ENCODE data around the gene SCUBE1. TPM values are rescaled to one million over a fixed set of nuclear protein-coding genes. Genes with fewer than 3 reads are reported as not detected.

SCUBE1 gene
- total RNA-seq, 1 experiment from 2014 or later: not detected

GRCh38 chr22:43272301-43272700, 70.9 kb downstream of the SCUBE1 start:
- no peak for DNase-seq (ENCODE audit: low read depth in 1 of 2, low spot score in 2 of 2)
- Histone ChIP-seq H3K27ac (no peak overlapping the region), H3K4me1 (replicated peaks) (no peaks in the 10 kb centered on the region; the same call in 1 of the 2 replicates), H3K27me3 (replicated peaks) (peaks cover 14% of the 10 kb centered on the region; the same call in 1 of the 2 replicates), H3K36me3 (no peaks in the 10 kb centered on the region), H3K9me3 (replicated peaks) (no peaks in the 10 kb centered on the region), H3K4me3 (no peak overlapping the region)

DNA sequence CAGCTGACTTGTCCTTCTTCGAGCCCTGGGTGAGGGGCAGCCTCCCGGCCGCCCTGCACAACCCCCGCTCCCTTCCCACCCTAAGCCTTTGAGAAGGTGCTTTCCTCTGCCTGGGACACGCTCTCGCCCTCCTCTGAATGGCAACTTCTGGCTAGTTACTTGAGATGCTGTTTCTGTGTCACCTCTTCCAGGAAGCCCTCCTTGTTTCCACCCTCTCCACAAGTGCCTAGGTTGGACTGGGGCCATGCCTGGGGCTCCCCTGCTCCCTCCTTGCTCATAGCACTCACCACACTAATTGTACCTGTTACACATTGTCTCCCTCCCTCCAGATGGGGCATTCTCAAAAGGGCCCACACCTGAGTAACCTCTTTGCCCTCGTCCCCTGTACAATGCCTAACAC, 72.2 kb downstream of the SCUBE1 start:
- no peaks in the 10 kb centered on the region for H3K9me3 ChIP-seq (replicated peaks)
- no peaks in the 10 kb centered on the region for H3K36me3 ChIP-seq
- no peaks in the 10 kb centered on the region; the same call in 1 of the 2 replicates for H3K4me1 ChIP-seq (replicated peaks)
- H3K27me3 ChIP-seq (replicated peaks): peaks cover 14% of the 10 kb centered on the region; the same call in 1 of the 2 replicates
- H3K27ac ChIP-seq: no peak overlapping the region
- no peak for DNase-seq (ENCODE audit: low read depth in 1 of 2, low spot score in 2 of 2)
- H3K4me3 ChIP-seq: no peak overlapping the region

GRCh38 chr22:43270314-43270908, 72.8 kb downstream of the SCUBE1 start:
- Histone ChIP-seq H3K4me3 (no peak overlapping the region), H3K9me3 (replicated peaks) (no peaks in the 10 kb centered on the region), H3K27me3 (replicated peaks) (peaks cover 14% of the 10 kb centered on the region; the same call in 1 of the 2 replicates), H3K36me3 (no peaks in the 10 kb centered on the region), H3K4me1 (replicated peaks) (no peaks in the 10 kb centered on the region; the same call in 1 of the 2 replicates), H3K27ac (no peak overlapping the region)
- DNase-seq (ENCODE audit: low read depth in 1 of 2, low spot score in 2 of 2): no peak

DNA sequence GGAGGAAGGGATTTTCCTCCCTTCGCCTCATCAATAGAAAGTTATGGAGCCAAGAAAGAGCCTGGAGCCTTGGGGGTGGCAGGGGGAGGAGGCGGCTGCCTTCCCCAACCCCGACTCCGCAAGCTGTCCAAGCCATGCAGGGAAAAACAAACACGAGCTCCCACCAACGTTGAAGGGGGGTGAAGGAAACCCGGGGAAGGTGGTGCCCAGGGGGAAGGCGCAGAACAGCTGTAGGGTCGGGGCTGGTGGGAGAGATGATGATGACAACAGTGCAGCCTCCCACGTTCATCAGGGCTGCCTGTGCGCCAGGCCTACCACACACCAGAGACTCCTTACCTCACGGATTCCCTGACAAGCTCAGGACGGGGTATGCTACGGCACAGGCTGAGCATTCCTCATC, 73.5 kb downstream of the SCUBE1 start:
- Histone ChIP-seq H3K27ac (no peak overlapping the region), H3K9me3 (replicated peaks) (no peaks in the 10 kb centered on the region), H3K27me3 (replicated peaks) (peaks cover 14% of the 10 kb centered on the region; the same call in 1 of the 2 replicates), H3K36me3 (no peaks in the 10 kb centered on the region), H3K4me3 (no peak overlapping the region), H3K4me1 (replicated peaks) (peaks cover 1% of the 10 kb centered on the region)
- DNase-seq (ENCODE audit: low read depth in 1 of 2, low spot score in 2 of 2): no peak

DNA sequence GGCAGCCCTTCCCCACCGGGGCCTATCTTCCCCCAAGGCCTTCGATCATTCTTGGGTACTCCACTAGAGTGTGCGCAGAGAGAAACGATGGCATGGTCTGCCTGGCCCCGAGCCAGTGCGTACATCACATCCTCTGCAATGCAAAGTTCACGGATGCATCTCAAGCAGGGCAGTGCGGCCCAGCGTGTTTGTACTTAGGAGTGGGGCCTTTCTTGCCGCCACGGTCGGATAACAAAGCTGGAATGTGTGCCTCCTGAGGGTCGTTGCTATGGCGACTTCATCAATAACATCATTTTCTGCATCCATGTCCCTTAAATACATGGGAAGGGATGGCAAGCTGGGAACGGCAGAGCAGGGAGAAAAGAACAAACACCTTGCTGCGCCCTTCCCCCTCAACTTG, 73.9 kb downstream of the SCUBE1 start:
- Histone ChIP-seq H3K4me1 (replicated peaks) (peaks cover 5% of the 10 kb centered on the region), H3K36me3 (no peaks in the 10 kb centered on the region), H3K27ac (no peak overlapping the region), H3K27me3 (replicated peaks) (peaks cover 14% of the 10 kb centered on the region; the same call in 1 of the 2 replicates), H3K4me3 (no peak overlapping the region), H3K9me3 (replicated peaks) (no peaks in the 10 kb centered on the region)
- no peak for DNase-seq (ENCODE audit: low read depth in 1 of 2, low spot score in 2 of 2)

- no peak overlapping the region for H3K4me3 ChIP-seq
- no peaks in the 10 kb centered on the region for H3K9me3 ChIP-seq (replicated peaks)
- no peaks in the 10 kb centered on the region for H3K36me3 ChIP-seq
- H3K27me3 ChIP-seq (replicated peaks): peaks cover 14% of the 10 kb centered on the region; the same call in 1 of the 2 replicates
- H3K27ac ChIP-seq: no peak overlapping the region
- H3K4me1 ChIP-seq (replicated peaks): peaks cover 15% of the 10 kb centered on the region
- no peak for DNase-seq (ENCODE audit: low read depth in 1 of 2, low spot score in 2 of 2)
Measured at GRCh38 chr22:43267981-43268660, 75.1 kb downstream of the SCUBE1 start.

- no peak overlapping the region for H3K27ac ChIP-seq
- H3K4me3 ChIP-seq: no peak overlapping the region
- peaks cover 15% of the 10 kb centered on the region for H3K4me1 ChIP-seq (replicated peaks)
- H3K9me3 ChIP-seq (replicated peaks): no peaks in the 10 kb centered on the region
- no peak for DNase-seq (ENCODE audit: low read depth in 1 of 2, low spot score in 2 of 2)
- no peaks in the 10 kb centered on the region for H3K36me3 ChIP-seq
- H3K27me3 ChIP-seq (replicated peaks): peaks cover 14% of the 10 kb centered on the region; the same call in 1 of the 2 replicates
Measured at GRCh38 chr22:43267332-43267980, 75.7 kb downstream of the SCUBE1 start.

DNA sequence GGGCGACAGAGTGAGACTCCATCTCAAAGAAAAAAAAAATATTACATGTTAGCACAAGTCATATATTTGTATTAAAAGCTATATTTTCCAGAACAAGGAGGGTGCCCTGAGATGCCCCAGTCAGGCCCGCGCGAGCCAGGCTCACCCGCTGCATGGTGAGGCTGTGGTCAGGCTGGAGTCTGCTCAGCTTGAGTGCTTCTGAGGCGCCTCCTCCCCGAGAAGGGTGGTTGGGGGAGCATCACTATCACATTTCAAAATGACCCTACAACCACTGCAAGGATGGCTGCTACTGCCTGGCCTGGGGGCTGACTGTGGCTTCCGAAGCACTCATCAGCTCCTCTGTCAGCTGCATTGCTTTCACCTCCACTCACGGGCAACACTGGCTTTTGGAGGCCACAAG, 77.1 kb downstream of the SCUBE1 start:
- Histone ChIP-seq H3K4me1 (replicated peaks) (peaks cover 15% of the 10 kb centered on the region), H3K4me3 (no peak overlapping the region), H3K27ac (no peak overlapping the region), H3K27me3 (replicated peaks) (peaks cover 14% of the 10 kb centered on the region; the same call in 1 of the 2 replicates), H3K9me3 (replicated peaks) (no peaks in the 10 kb centered on the region), H3K36me3 (no peaks in the 10 kb centered on the region)
- no peak for DNase-seq (ENCODE audit: low read depth in 1 of 2, low spot score in 2 of 2)

- no peak overlapping the region for H3K4me3 ChIP-seq
- no peaks in the 10 kb centered on the region for H3K36me3 ChIP-seq
- DNase-seq (ENCODE audit: low read depth in 1 of 2, low spot score in 2 of 2): peak; percentile 75 to 84
- no peaks in the 10 kb centered on the region for H3K9me3 ChIP-seq (replicated peaks)
- no peaks in the 10 kb centered on the region for H3K27me3 ChIP-seq (replicated peaks)
- H3K4me1 ChIP-seq (replicated peaks): peaks cover 15% of the 10 kb centered on the region
- no peak overlapping the region for H3K27ac ChIP-seq
Measured at GRCh38 chr22:43263645-43264514, 79.3 kb downstream of the SCUBE1 start.

DNA sequence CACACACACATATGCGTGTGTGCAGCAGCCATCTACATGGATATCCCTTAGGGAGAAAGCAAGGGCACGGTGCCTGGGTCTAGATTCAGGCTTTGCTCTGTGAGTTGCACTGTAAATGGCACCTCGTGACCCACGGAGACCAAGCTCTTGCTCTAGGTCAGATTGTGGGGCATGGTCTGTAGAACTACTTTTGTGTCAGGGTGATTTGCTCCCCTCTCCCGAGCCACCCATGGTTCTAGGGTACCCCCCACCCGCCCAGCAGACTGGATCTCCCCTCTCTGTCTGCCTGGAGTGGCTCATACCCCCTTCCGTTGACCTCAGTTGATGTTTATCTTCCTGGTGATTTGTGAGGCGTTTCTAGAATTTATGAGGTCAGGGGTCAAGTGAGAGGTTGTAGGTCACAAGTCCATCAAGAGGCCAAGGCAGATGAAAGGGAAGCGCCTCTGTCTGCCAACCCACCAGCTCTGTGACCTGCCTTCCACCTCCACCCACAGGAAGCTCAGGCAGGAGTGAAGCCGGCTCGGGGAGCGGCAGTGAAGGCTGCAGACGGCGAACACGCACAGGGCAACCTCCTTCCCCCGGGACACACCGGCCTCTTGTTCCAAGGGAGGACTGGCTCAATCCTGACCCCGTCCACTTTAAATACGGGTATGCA, 80.1 kb downstream of the SCUBE1 start:
- DNase-seq (ENCODE audit: low read depth in 1 of 2, low spot score in 2 of 2): no peak
- Histone ChIP-seq H3K4me1 (replicated peaks) (peaks cover 15% of the 10 kb centered on the region), H3K27me3 (replicated peaks) (no peaks in the 10 kb centered on the region; the same call in 1 of the 2 replicates), H3K36me3 (no peaks in the 10 kb centered on the region), H3K9me3 (replicated peaks) (no peaks in the 10 kb centered on the region), H3K4me3 (no peak overlapping the region), H3K27ac (no peak overlapping the region)

GRCh38 chr22:43260331-43261231, 82.6 kb downstream of the SCUBE1 start:
- H3K27ac ChIP-seq: no peak overlapping the region
- H3K9me3 ChIP-seq (replicated peaks): no peaks in the 10 kb centered on the region
- H3K4me1 ChIP-seq (replicated peaks): peaks cover 15% of the 10 kb centered on the region
- no peak overlapping the region for H3K4me3 ChIP-seq
- DNase-seq (ENCODE audit: low read depth in 1 of 2, low spot score in 2 of 2): no peak
- no peaks in the 10 kb centered on the region; the same call in 1 of the 2 replicates for H3K27me3 ChIP-seq (replicated peaks)
- H3K36me3 ChIP-seq: no peaks in the 10 kb centered on the region

DNA sequence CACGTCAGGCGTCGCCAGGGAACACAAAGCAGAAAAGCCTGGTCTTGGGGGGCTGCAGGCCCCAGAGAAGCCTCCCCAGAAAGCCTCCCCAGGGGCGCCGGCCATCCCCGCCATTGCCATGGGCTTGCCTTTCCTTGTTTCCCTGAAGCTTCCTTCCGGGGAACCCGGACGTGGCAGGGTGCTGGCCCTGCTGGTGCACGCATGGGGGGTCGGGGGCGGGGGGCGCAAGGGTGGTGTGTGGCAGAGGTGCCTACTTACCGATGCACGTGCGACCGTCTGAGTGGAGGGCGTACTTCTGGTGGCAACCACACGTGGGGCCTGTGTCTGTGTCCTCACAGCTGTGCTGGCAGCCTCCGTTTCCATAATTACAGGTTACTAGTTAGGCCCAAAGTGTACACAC, 85.2 kb downstream of the SCUBE1 start:
- H3K9me3 ChIP-seq (replicated peaks): no peaks in the 10 kb centered on the region
- no peaks in the 10 kb centered on the region; the same call in 1 of the 2 replicates for H3K27me3 ChIP-seq (replicated peaks)
- no peak overlapping the region for H3K27ac ChIP-seq

More for the DNA sequence above, 85.2 kb downstream of the SCUBE1 start:
- Histone ChIP-seq H3K36me3 (no peaks in the 10 kb centered on the region), H3K4me3 (no peak overlapping the region), H3K4me1 (replicated peaks) (no peaks in the 10 kb centered on the region)
- no peak for DNase-seq (ENCODE audit: low read depth in 1 of 2, low spot score in 2 of 2)

All from SJSA1 (cell line).